Naive thymus-derived CD8-positive, alpha-beta T cell (primary cell): ENCODE results near the gene AGAP1. TPM values are rescaled to one million over a fixed set of nuclear protein-coding genes. Genes with fewer than 3 reads are reported as not detected.
A peak's percentile ranks its signal among the peaks of the same experiment; 100 is the strongest.

Experiments
- ATAC-seq, 2 donors: fragments of 150-1000 bp; cut with Tn5 transposase in 1 of 2; sonication (Bioruptor Pico), chemical (Tn5 transposase) in 1 of 2; 1 replicate in 1 of 2; 2 replicates in 1 of 2; pipeline ENCODE4 v1.10.0; 2021; ENCODE audit warnings: mild to moderate bottlenecking in 2 of 2, moderate library complexity in 2 of 2
- POLR2A ChIA-PET: fragments of 350-600 bp; sonication (Branson Sonifier 250); formaldehyde crosslinking; loops from one replicate; lab custom pipeline; 2021; ENCODE audit warnings: antibody characterized with exemption; lab: Charles Lee
- DNase-seq, 10 donors: peaks; one replicate each; pipeline versions ENCODE4 v3.0.0 to v3.0.0-alpha.2; 2020 to 2022
- H3K27ac Mint-ChIP-seq, 10 donors: one replicate each; pipeline ENCODE4 v1.8.0; 2020 to 2022; ENCODE audit warnings: mild to moderate bottlenecking in 10 of 10, mixed read lengths in 10 of 10, moderate library complexity in 4 of 10, inconsistent platforms in 1 of 10
- H3K27me3 Mint-ChIP-seq, 5 donors: one replicate each; pipeline ENCODE4 v1.8.0; 2021 to 2022; ENCODE audit warnings: mixed read lengths in 5 of 5
- H3K36me3 Mint-ChIP-seq, 3 donors: one replicate each; pipeline ENCODE4 v1.8.0; 2020 to 2022; ENCODE audit warnings: mixed read lengths in 3 of 3, mild to moderate bottlenecking in 2 of 3, inconsistent platforms in 1 of 3
- H3K4me1 Mint-ChIP-seq, 4 donors: one replicate each; pipeline ENCODE4 v1.8.0; 2021 to 2022; ENCODE audit warnings: mixed read lengths in 4 of 4
- H3K4me3 Mint-ChIP-seq, 10 donors: one replicate each; pipeline ENCODE4 v1.8.0; 2020 to 2022; ENCODE audit warnings: mild to moderate bottlenecking in 10 of 10, mixed read lengths in 10 of 10, moderate library complexity in 6 of 10, inconsistent platforms in 1 of 10
- H3K9me3 Mint-ChIP-seq, 9 donors: one replicate each; pipeline ENCODE4 v1.8.0; 2020 to 2022; ENCODE audit warnings: mixed read lengths in 9 of 9, mild to moderate bottlenecking in 3 of 9, inconsistent platforms in 1 of 9, moderate library complexity in 1 of 9
- polyA plus RNA-seq, 3 donors: library from polyadenylated mRNA; unstranded; fragments of 300-500 nt; fragmentation: Illumina TruSeq; gene quantifications; one replicate each; pipeline ENCODE4 v1.2.3, GENCODE V29; 2021
- total RNA-seq, 8 experiments: library from RNA in 2 of 8; stranded (reverse) in 2 of 8; gene quantifications; one replicate each; pipeline ENCODE4 v1.2.3 and lab custom pipeline; 2021 to 2026

Gene AGAP1
- total and polyA plus RNA-seq, 5 experiments from 2014 or later = 0.03 to 0.52 (median 0.29) TPM; not detected in 1

GRCh38 chr2:235494716-235495372 is 1.0 kb downstream of the AGAP1 start:
- Mint-ChIP-seq H3K36me3 (peaks cover 0 to 15% (median 6%) of the 10 kb centered on the region in 3 donors), H3K4me3 (peak overlapping the region; percentile 10 to 77 (median 54)), H3K27ac (no peak overlapping the region), H3K27me3 (peaks cover 18 to 72% (median 56%) of the 10 kb centered on the region in 5 donors), H3K4me1 (peaks cover 8 to 17% (median 12%) of the 10 kb centered on the region in 4 donors), H3K9me3 (peaks cover 0 to 6% (median 0%) of the 10 kb centered on the region in 9 donors)
- ATAC-seq (no peak), DNase-seq (no peak)
- POLR2A ChIA-PET = no interaction called here

DNA sequence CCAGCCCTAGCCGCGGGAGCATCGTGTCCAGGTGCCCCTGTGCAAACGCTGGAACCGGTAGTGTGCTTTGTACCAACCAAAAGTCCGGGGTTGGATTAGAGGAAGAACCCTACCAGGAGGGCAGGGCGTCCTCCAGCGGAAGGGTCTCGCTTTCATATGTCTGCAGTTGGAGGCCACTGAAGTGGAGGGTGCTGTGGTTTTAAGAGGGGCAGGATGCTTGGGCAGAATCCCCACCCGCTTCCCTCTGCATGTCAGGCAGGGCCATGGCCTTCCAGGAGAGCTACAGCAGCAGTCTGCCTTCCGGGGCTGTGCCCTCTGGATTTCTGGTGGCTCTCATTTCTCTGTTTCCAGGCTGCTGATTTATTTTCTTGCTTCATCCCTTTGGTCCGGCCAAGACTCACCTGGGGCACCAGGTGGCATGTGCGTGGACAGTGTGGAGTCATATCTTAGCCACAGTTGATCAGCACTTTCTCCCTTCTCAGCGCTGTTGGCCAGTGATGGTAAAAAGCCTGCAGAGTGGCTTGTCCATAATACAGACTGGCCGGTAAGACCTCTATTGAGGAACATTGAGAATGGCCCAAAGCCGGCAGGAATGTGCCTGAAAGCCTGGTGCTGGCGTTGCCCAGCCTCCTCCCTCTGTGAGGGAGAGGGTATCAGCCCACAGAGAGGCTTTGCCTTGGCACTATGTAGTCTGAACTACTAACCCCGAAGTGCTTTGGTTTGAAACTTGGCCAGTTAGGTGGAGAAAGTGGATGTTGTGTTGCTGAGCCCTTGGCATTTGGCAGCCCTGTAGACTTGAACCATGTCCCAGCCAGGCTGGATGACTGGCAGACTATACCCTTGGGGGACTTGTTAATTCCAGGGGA is 1.8 kb downstream of the AGAP1 start:
- no peak overlapping the region for H3K27ac Mint-ChIP-seq
- H3K27me3 Mint-ChIP-seq = peaks cover 17 to 72% (median 56%) of the 10 kb centered on the region in 5 donors
- H3K4me3 Mint-ChIP-seq = peak overlapping the region; percentile 28 to 77 (median 59)
- DNase-seq (no peak), ATAC-seq (no peak)
- H3K36me3 Mint-ChIP-seq = peaks cover 0 to 8% (median 6%) of the 10 kb centered on the region in 3 donors
- H3K9me3 Mint-ChIP-seq = peaks cover 0 to 6% (median 0%) of the 10 kb centered on the region in 9 donors
- POLR2A ChIA-PET = no interaction called here
- peaks cover 8 to 17% (median 12%) of the 10 kb centered on the region in 4 donors for H3K4me1 Mint-ChIP-seq

DNA sequence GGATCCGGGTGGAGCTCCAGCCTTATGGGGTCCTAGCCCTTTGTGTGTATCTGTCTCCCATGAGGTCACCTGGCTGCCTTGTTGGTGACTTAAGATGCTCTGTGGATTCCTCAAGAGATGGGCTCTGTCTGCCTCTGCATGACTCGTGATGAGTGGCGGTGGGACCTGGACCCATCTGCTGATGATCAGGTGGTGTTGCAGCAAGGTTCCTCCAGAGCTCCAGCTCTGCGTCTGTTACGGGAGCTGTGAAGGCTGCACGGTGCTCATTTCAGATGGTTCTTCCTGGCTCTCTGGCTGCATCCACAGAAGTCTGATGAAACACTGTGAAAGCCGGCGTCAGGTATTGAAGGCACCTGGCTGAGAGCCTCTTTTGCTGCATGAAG is 2.4 kb downstream of the AGAP1 start:
- DNase-seq = no peak
- no peak for ATAC-seq
- Mint-ChIP-seq H3K4me1 (peaks cover 8 to 18% (median 14%) of the 10 kb centered on the region in 4 donors), H3K27me3 (peaks cover 20 to 72% (median 55%) of the 10 kb centered on the region in 5 donors), H3K4me3 (peak overlapping the region in 1 of 10 donors; percentile 16), H3K9me3 (peaks cover 0 to 6% (median 0%) of the 10 kb centered on the region in 9 donors), H3K36me3 (peaks cover 0 to 7% (median 6%) of the 10 kb centered on the region in 3 donors), H3K27ac (no peak overlapping the region)
- POLR2A ChIA-PET = no interaction called here

GRCh38 chr2:235497096-235497495 is 3.3 kb downstream of the AGAP1 start:
- no peak for DNase-seq
- H3K4me3 Mint-ChIP-seq = peak overlapping the region in 1 of 10 donors; percentile 2
- H3K9me3 Mint-ChIP-seq = peaks cover 0 to 2% (median 0%) of the 10 kb centered on the region in 9 donors
- H3K27me3 Mint-ChIP-seq = peaks cover 16 to 70% (median 54%) of the 10 kb centered on the region in 5 donors
- H3K4me1 Mint-ChIP-seq = peaks cover 8 to 26% (median 21%) of the 10 kb centered on the region in 4 donors
- POLR2A ChIA-PET = no interaction called here
- ATAC-seq = no peak
- H3K27ac Mint-ChIP-seq = no peak overlapping the region
- H3K36me3 Mint-ChIP-seq = peaks cover 0 to 6% (median 5%) of the 10 kb centered on the region in 3 donors

GRCh38 chr2:235498541-235498940 is 4.7 kb downstream of the AGAP1 start:
- DNase-seq = no peak
- H3K36me3 Mint-ChIP-seq = peaks cover 0 to 2% (median 0%) of the 10 kb centered on the region in 3 donors
- POLR2A ChIA-PET = no interaction called here
- H3K4me1 Mint-ChIP-seq = peaks cover 3 to 17% (median 16%) of the 10 kb centered on the region in 4 donors
- H3K27ac Mint-ChIP-seq = no peak overlapping the region
- H3K9me3 Mint-ChIP-seq = peaks cover 0 to 2% (median 0%) of the 10 kb centered on the region in 9 donors
- no peak overlapping the region for H3K4me3 Mint-ChIP-seq
- ATAC-seq = no peak
- peaks cover 9 to 68% (median 48%) of the 10 kb centered on the region in 5 donors for H3K27me3 Mint-ChIP-seq

- no peak for ATAC-seq
Measured at GRCh38 chr2:235498946-235499812, 5.3 kb downstream of the AGAP1 start.

GRCh38 chr2:235500110-235500760 is 6.4 kb downstream of the AGAP1 start:
- Mint-ChIP-seq H3K36me3 (peaks cover 0 to 2% (median 0%) of the 10 kb centered on the region in 3 donors), H3K27ac (peak overlapping the region in 1 of 10 donors; percentile 9), H3K4me1 (peaks cover 3 to 17% (median 15%) of the 10 kb centered on the region in 4 donors), H3K4me3 (no peak overlapping the region), H3K27me3 (peaks cover 12 to 83% (median 55%) of the 10 kb centered on the region in 5 donors), H3K9me3 (peaks cover 0 to under 1% (median 0%) of the 10 kb centered on the region in 9 donors)
- no peak for DNase-seq
- ATAC-seq = no peak
- POLR2A ChIA-PET = no interaction called here

More at GRCh38 chr2:235498946-235499812, 5.3 kb downstream of the AGAP1 start:
- H3K4me1 Mint-ChIP-seq = peaks cover 3 to 17% (median 16%) of the 10 kb centered on the region in 4 donors
- POLR2A ChIA-PET = no interaction called here
- H3K4me3 Mint-ChIP-seq = no peak overlapping the region
- H3K9me3 Mint-ChIP-seq = peaks cover 0 to 2% (median 0%) of the 10 kb centered on the region in 9 donors
- DNase-seq = no peak
- H3K27me3 Mint-ChIP-seq = peaks cover 9 to 72% (median 53%) of the 10 kb centered on the region in 5 donors
- H3K27ac Mint-ChIP-seq = no peak overlapping the region
- H3K36me3 Mint-ChIP-seq = peaks cover 0 to 2% (median 0%) of the 10 kb centered on the region in 3 donors

- DNase-seq (no peak), ATAC-seq (no peak)
- Mint-ChIP-seq H3K9me3 (peaks cover 0 to 3% (median 0%) of the 10 kb centered on the region in 9 donors), H3K36me3 (no peaks in the 10 kb centered on the region), H3K4me1 (peaks cover 3 to 17% (median 13%) of the 10 kb centered on the region in 4 donors), H3K27ac (peak overlapping the region in 1 of 10 donors; percentile 80), H3K4me3 (peak overlapping the region in 4 of 10 donors; percentile 10 to 77 (median 47)), H3K27me3 (peaks cover 14 to 82% (median 50%) of the 10 kb centered on the region in 5 donors)
- POLR2A ChIA-PET = no interaction called here
Measured at GRCh38 chr2:235500761-235501672, 7.2 kb downstream of the AGAP1 start.

DNA sequence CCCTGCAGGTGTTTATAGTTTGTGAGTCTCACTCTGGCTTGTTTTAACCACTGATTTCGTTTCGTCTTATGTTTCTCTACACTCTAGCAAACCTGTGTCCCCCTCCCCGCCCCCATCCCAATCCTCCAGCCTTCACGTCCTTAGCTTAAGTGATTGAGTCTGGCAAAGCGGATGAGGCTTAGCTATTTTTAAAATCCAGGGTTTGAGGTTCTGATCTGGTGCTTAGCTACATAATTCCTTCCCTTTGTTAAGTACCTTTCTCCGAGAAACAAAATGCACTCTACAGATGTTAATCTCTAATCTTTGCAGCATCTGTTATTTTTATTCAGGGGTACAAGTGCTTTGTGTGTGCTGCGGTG is 7.8 kb downstream of the AGAP1 start:
- no peak for ATAC-seq
- Mint-ChIP-seq H3K36me3 (no peaks in the 10 kb centered on the region), H3K4me1 (peaks cover 3 to 17% (median 13%) of the 10 kb centered on the region in 4 donors), H3K27me3 (peaks cover 18 to 77% (median 50%) of the 10 kb centered on the region in 5 donors), H3K4me3 (peak overlapping the region in 5 of 10 donors; percentile 10 to 77 (median 37)), H3K9me3 (peaks cover 0 to 5% (median 0%) of the 10 kb centered on the region in 9 donors), H3K27ac (peak overlapping the region in 1 of 10 donors; percentile 80)
- DNase-seq = no peak
- POLR2A ChIA-PET = no interaction called here

GRCh38 chr2:235502336-235502735 is 8.5 kb downstream of the AGAP1 start:
- Mint-ChIP-seq H3K27ac (peak overlapping the region in 2 of 10 donors; percentile 22 to 80), H3K9me3 (peaks cover 0 to 5% (median 0%) of the 10 kb centered on the region in 9 donors), H3K36me3 (no peaks in the 10 kb centered on the region), H3K27me3 (peaks cover 18 to 79% (median 47%) of the 10 kb centered on the region in 5 donors), H3K4me3 (no peak overlapping the region), H3K4me1 (peaks cover 3 to 17% (median 12%) of the 10 kb centered on the region in 4 donors)
- DNase-seq (no peak), ATAC-seq (no peak)
- POLR2A ChIA-PET = no interaction called here
